ENCODE data around the gene URB1.

Gene URB1

GRCh38 chr21:32349333-32349944 lies 43.4 kb downstream of the URB1 start:
- no peak for DNase-seq (ENCODE audit: insufficient read length, low spot score)
- no peak for FAIRE-seq

- FAIRE-seq: no peak
- no peak for DNase-seq (ENCODE audit: insufficient read length, low spot score)
Observed at GRCh38 chr21:32348604-32349332, 44.0 kb downstream of the URB1 start.

- no peak for FAIRE-seq
- no peak for DNase-seq (ENCODE audit: insufficient read length, low spot score)
Observed at GRCh38 chr21:32347977-32348376, 44.8 kb downstream of the URB1 start.

- no peak for DNase-seq (ENCODE audit: insufficient read length, low spot score)
- no peak for FAIRE-seq
Observed at GRCh38 chr21:32347351-32347750, 45.5 kb downstream of the URB1 start.

GRCh38 chr21:32346951-32347350 lies 45.9 kb downstream of the URB1 start:
- FAIRE-seq: no peak
- no peak for DNase-seq (ENCODE audit: insufficient read length, low spot score)

- no peak for DNase-seq (ENCODE audit: insufficient read length, low spot score)
- no peak for FAIRE-seq
Observed at GRCh38 chr21:32340863-32341848, 51.7 kb downstream of the URB1 start.

- no peak for DNase-seq (ENCODE audit: insufficient read length, low spot score)
- no peak for FAIRE-seq
Observed at GRCh38 chr21:32338209-32338921, 54.4 kb downstream of the URB1 start.

- DNase-seq (ENCODE audit: insufficient read length, low spot score) (no peak), FAIRE-seq (no peak)
Observed at GRCh38 chr21:32337206-32337605, 55.6 kb downstream of the URB1 start.

- FAIRE-seq: no peak
- DNase-seq (ENCODE audit: insufficient read length, low spot score): no peak
Observed at GRCh38 chr21:32336711-32337110, 56.1 kb downstream of the URB1 start.

- no peak for DNase-seq (ENCODE audit: insufficient read length, low spot score)
- FAIRE-seq: no peak
Observed at GRCh38 chr21:32335601-32336575, 56.9 kb downstream of the URB1 start.

GRCh38 chr21:32334980-32335531 lies 57.8 kb downstream of the URB1 start:
- DNase-seq (ENCODE audit: insufficient read length, low spot score) (no peak), FAIRE-seq (no peak)

- DNase-seq (ENCODE audit: insufficient read length, low spot score) (no peak), FAIRE-seq (no peak)
Observed at GRCh38 chr21:32333953-32334673, 58.7 kb downstream of the URB1 start.

- FAIRE-seq: peak; percentile 45
- no peak for DNase-seq (ENCODE audit: insufficient read length, low spot score)
Observed at GRCh38 chr21:32332463-32332951, 60.3 kb downstream of the URB1 start.

GRCh38 chr21:32331444-32332305 lies 61.1 kb downstream of the URB1 start:
- FAIRE-seq: no peak
- no peak for DNase-seq (ENCODE audit: insufficient read length, low spot score)

GRCh38 chr21:32330784-32331311 lies 62.0 kb downstream of the URB1 start:
- FAIRE-seq (no peak), DNase-seq (ENCODE audit: insufficient read length, low spot score) (no peak)

- DNase-seq (ENCODE audit: insufficient read length, low spot score) (no peak), FAIRE-seq (no peak)
Observed at GRCh38 chr21:32329776-32330175, 63.0 kb downstream of the URB1 start.

GRCh38 chr21:32329331-32329730 lies 63.5 kb downstream of the URB1 start:
- no peak for FAIRE-seq
- DNase-seq (ENCODE audit: insufficient read length, low spot score): no peak
